CD14-positive monocyte (primary cell): ENCODE results near the gene SLC25A15. TPM values are rescaled to one million over a fixed set of nuclear protein-coding genes. Genes with fewer than 3 reads are reported as not detected.

Experiments
- DNase-seq, 3 donors: peaks; one replicate each; pipeline ENCODE4 v3.0.0-alpha.2; 2011 to 2022
- H2AFZ ChIP-seq: 2 replicates; pipeline ENCODE4 v1.6.0; 2012; ENCODE audit warnings: mild to moderate bottlenecking, low read depth, low read length, inconsistent platforms; ENCODE audit not compliant: insufficient read depth, poor library complexity, severe bottlenecking
- H3K27ac ChIP-seq, 2 donors: 1 replicate in 1 of 2; 2 replicates in 1 of 2; pipeline ENCODE4 v1.5.1; 2012 to 2013; ENCODE audit warnings: low read length in 2 of 2, control low read depth in 1 of 2, inconsistent platforms in 1 of 2, low read depth in 1 of 2, mild to moderate bottlenecking in 1 of 2
- H3K27me3 ChIP-seq, 2 donors: one replicate each; pipeline versions ENCODE4 v1.6.0 to v1.6.1; 2011 to 2013; ENCODE audit warnings: low read length in 2 of 2; ENCODE audit not compliant: control insufficient read depth in 2 of 2, insufficient read depth in 2 of 2
- H3K36me3 ChIP-seq, 2 donors: replicated peaks in 1 of 2; 1 replicate in 1 of 2; 2 replicates in 1 of 2; pipeline versions ENCODE4 v1.5.1 to v1.6.1; 2012 to 2013; ENCODE audit warnings: low read length in 2 of 2, control low read depth in 1 of 2, inconsistent platforms in 1 of 2, mild to moderate bottlenecking in 1 of 2; ENCODE audit not compliant: insufficient read depth in 2 of 2, control insufficient read depth in 1 of 2
- H3K4me1 ChIP-seq, 2 donors: 1 replicate in 1 of 2; 2 replicates in 1 of 2; pipeline versions ENCODE4 v1.5.1 to v1.6.1; 2012 to 2013; ENCODE audit warnings: low read length in 2 of 2, control low read depth in 1 of 2, inconsistent platforms in 1 of 2, mild to moderate bottlenecking in 1 of 2, moderate library complexity in 1 of 2; ENCODE audit not compliant: insufficient read depth in 2 of 2, control insufficient read depth in 1 of 2
- H3K4me2 ChIP-seq: replicated peaks from 2 replicates; pipeline ENCODE3; 2012; ENCODE audit warnings: low read length, moderate library complexity, mild to moderate bottlenecking; ENCODE audit not compliant: poor library complexity, severe bottlenecking; ENCODE audit errors: extremely low read depth
- H3K4me3 ChIP-seq, 3 experiments: fragments of 200-600 bp in 1 of 3; sonication (generic) in 1 of 3; replicated peaks in 1 of 3; 1 replicate in 2 of 3; 2 replicates in 1 of 3; pipeline ENCODE4 v1.5.1; 2011 to 2013; ENCODE audit warnings: low read length in 3 of 3, mild to moderate bottlenecking in 3 of 3, control low read depth in 2 of 3, low read depth in 2 of 3, inconsistent platforms in 1 of 3, moderate library complexity in 1 of 3
- H3K79me2 ChIP-seq: 2 replicates; pipeline ENCODE4 v1.6.0; 2012; ENCODE audit warnings: mild to moderate bottlenecking, control low read depth, inconsistent platforms, low read length, moderate library complexity; ENCODE audit not compliant: insufficient read depth
- H3K9ac ChIP-seq: 2 replicates; pipeline ENCODE4 v1.6.0; 2017; ENCODE audit warnings: low read length, mild to moderate bottlenecking; ENCODE audit not compliant: insufficient read depth, poor library complexity, severe bottlenecking
- H3K9me3 ChIP-seq, 2 donors: replicated peaks in 1 of 2; 1 replicate in 1 of 2; 2 replicates in 1 of 2; pipeline versions ENCODE4 v1.5.1 to v1.6.1; 2012 to 2013; ENCODE audit warnings: low read length in 2 of 2, control low read depth in 1 of 2; ENCODE audit not compliant: control insufficient read depth in 1 of 2, insufficient read depth in 1 of 2
- H4K20me1 ChIP-seq: 2 replicates; pipeline ENCODE4 v1.6.0; 2012; ENCODE audit warnings: mild to moderate bottlenecking, low read length, control low read depth, moderate library complexity; ENCODE audit not compliant: insufficient read depth
- H3K27ac Mint-ChIP-seq, 7 donors: one replicate each; pipeline ENCODE4 v1.8.0; 2020; ENCODE audit warnings: mild to moderate bottlenecking in 7 of 7, mixed read lengths in 7 of 7, moderate library complexity in 6 of 7, inconsistent platforms in 2 of 7
- H3K27me3 Mint-ChIP-seq, 3 donors: one replicate each; pipeline ENCODE4 v1.8.0; 2021 to 2022; ENCODE audit warnings: low read depth in 3 of 3, mild to moderate bottlenecking in 3 of 3, mixed read lengths in 3 of 3, moderate library complexity in 3 of 3, inconsistent platforms in 1 of 3
- H3K36me3 Mint-ChIP-seq, 2 donors: one replicate each; pipeline ENCODE4 v1.8.0; 2020; ENCODE audit warnings: mixed read lengths in 2 of 2, inconsistent platforms in 1 of 2, mild to moderate bottlenecking in 1 of 2
- H3K4me1 Mint-ChIP-seq: one replicate; pipeline ENCODE4 v1.8.0; 2020; ENCODE audit warnings: mild to moderate bottlenecking, mixed read lengths
- H3K4me3 Mint-ChIP-seq, 2 donors: one replicate each; pipeline ENCODE4 v1.8.0; 2020; ENCODE audit warnings: mild to moderate bottlenecking in 2 of 2, mixed read lengths in 2 of 2, moderate library complexity in 1 of 2
- H3K9me3 Mint-ChIP-seq, 7 donors: one replicate each; pipeline ENCODE4 v1.8.0; 2020 to 2022; ENCODE audit warnings: mixed read lengths in 7 of 7, mild to moderate bottlenecking in 6 of 7, moderate library complexity in 6 of 7, inconsistent platforms in 2 of 7
- WGBS: methylation state at CpG from one replicate; pipeline ENCODE4 v1.1.5; 2013; ENCODE audit warnings: missing lambda C conversion rate; ENCODE audit not compliant: insufficient coverage; 5-methylcytosine and 5-hydroxymethylcytosine counted together
- intact Hi-C, 2 donors: fragments of 100-400 bp; cut with micrococcal nuclease; formaldehyde crosslinking; loops; one replicate each; pipeline versions ENCODE4 v1.15.0 to v1.15.1; 2023
- polyA plus RNA-seq, 3 donors: library from polyadenylated mRNA; depleted of rRNA in 1 of 3; unstranded in 2 of 3; stranded (reverse) in 1 of 3; fragments of 300-500 nt in 2 of 3; fragments of >200 nt in 1 of 3; fragmentation: Illumina TruSeq in 2 of 3; gene quantifications; 1 replicate in 2 of 3; 2 replicates in 1 of 3; pipeline ENCODE4 v1.2.3, GENCODE V29; 2012 to 2021
- TF ChIP-seq, protein P1 (sequence below): fragments of 200-600 bp; IDR thresholded peaks from one replicate; pipeline ENCODE4 v1.8.0; 2022; ENCODE audit warnings: antibody characterized with exemption, mild to moderate bottlenecking

SLC25A15 gene
- polyA plus RNA-seq, 3 donors, result 0.79 to 5.0 (median 1.0) TPM

- no peak overlapping the region for H3K4me3 Mint-ChIP-seq
- intact Hi-C loops, result no loop called here
- H3K4me3 ChIP-seq, result no peak overlapping the region
- H3K9ac ChIP-seq, result no peak overlapping the region
- H3K9me3 ChIP-seq, result no peaks in the 10 kb centered on the region
- no peaks in the 10 kb centered on the region for H3K79me2 ChIP-seq
- peaks cover 42 to 67% of the 10 kb centered on the region in 2 donors for H3K36me3 Mint-ChIP-seq
- H4K20me1 ChIP-seq, result no peaks in the 10 kb centered on the region
- no peak overlapping the region for H2AFZ ChIP-seq
- peaks cover 49 to 86% of the 10 kb centered on the region in 2 donors for H3K36me3 ChIP-seq
- no peak overlapping the region for H3K27ac ChIP-seq
- no peak overlapping the region for H3K27ac Mint-ChIP-seq
- no peaks in the 10 kb centered on the region for H3K9me3 Mint-ChIP-seq
- H3K4me1 Mint-ChIP-seq, result no peaks in the 10 kb centered on the region
- TF ChIP-seq, protein P1, sequence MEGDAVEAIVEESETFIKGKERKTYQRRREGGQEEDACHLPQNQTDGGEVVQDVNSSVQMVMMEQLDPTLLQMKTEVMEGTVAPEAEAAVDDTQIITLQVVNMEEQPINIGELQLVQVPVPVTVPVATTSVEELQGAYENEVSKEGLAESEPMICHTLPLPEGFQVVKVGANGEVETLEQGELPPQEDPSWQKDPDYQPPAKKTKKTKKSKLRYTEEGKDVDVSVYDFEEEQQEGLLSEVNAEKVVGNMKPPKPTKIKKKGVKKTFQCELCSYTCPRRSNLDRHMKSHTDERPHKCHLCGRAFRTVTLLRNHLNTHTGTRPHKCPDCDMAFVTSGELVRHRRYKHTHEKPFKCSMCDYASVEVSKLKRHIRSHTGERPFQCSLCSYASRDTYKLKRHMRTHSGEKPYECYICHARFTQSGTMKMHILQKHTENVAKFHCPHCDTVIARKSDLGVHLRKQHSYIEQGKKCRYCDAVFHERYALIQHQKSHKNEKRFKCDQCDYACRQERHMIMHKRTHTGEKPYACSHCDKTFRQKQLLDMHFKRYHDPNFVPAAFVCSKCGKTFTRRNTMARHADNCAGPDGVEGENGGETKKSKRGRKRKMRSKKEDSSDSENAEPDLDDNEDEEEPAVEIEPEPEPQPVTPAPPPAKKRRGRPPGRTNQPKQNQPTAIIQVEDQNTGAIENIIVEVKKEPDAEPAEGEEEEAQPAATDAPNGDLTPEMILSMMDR, result no peak
- H3K4me2 ChIP-seq, result no peak overlapping the region
- H3K27me3 Mint-ChIP-seq, result peaks cover 0 to 1% (median 0%) of the 10 kb centered on the region in 3 donors
- 100% methylated on average over 2 of the region's 4 CpGs for WGBS
- H3K4me1 ChIP-seq, result no peaks in the 10 kb centered on the region
- no peaks in the 10 kb centered on the region for H3K27me3 ChIP-seq
- no peak for DNase-seq
These were observed 30.6 kb upstream of the SLC25A15 start for GRCh38 chr13:40758811-40759210.

DNA sequence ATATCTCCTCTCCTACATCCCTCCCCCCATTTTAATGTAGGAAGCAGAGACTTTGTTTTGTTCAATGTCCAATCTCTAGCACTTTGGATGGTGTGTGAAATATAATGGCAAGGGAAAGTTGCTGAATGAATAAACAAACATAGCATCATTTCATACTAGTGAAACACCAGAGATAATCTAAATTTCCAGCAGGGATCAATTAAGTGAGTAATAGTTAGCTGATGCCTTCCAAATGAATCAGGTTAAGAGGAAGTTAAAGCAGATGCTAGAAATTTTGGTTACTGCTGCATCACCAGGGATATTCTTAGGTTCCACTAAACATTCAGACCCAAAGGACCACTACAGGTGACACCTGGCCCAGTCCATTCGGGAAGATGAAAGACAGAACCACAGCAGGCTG lies 26.6 kb upstream of the SLC25A15 start:
- intact Hi-C loops, result no loop called here
- Histone ChIP-seq H3K4me2 (no peak overlapping the region), H4K20me1 (no peaks in the 10 kb centered on the region), H3K27me3 (no peaks in the 10 kb centered on the region), H3K9me3 (no peaks in the 10 kb centered on the region), H3K36me3 (peaks cover 29 to 74% of the 10 kb centered on the region in 2 donors), H3K4me3 (no peak overlapping the region), H2AFZ (no peak overlapping the region), H3K27ac (no peak overlapping the region), H3K9ac (no peak overlapping the region), H3K79me2 (peaks cover 14% of the 10 kb centered on the region), H3K4me1 (no peaks in the 10 kb centered on the region)
- WGBS, result no CpG with 5 or more reads among the region's 1 CpG
- Mint-ChIP-seq H3K4me1 (no peaks in the 10 kb centered on the region), H3K9me3 (no peaks in the 10 kb centered on the region), H3K27ac (peak overlapping the region in 1 of 7 donors; percentile 13), H3K36me3 (peaks cover 43 to 62% of the 10 kb centered on the region in 2 donors), H3K27me3 (peaks cover 0 to 3% (median 0%) of the 10 kb centered on the region in 3 donors), H3K4me3 (no peak overlapping the region)
- no peak for DNase-seq
- TF ChIP-seq, protein P1, result no peak
